ENCODE measurements around the gene RBFOX2. TPM values are rescaled to one million over a fixed set of nuclear protein-coding genes. Genes with fewer than 3 reads are reported as not detected.

The RBFOX2 gene
- total and polyA plus RNA-seq, 2 of the 13 experiments (the other 11 are each of a cell fraction or from before 2014, with no cell fraction given): 37.3 to 40.4 TPM

GRCh38 chr22:36028646-36029405, at the start of gene RBFOX2 (continued):
- TF ChIP-seq HOXA5 (CRISPR knock-in tag; IDR thresholded peaks at IDR 0.05): no peak
- TF ChIP-seq RFX5 (IDR thresholded peaks at IDR 0.05; ENCODE audit: low read depth, low read length): no peak
- no peak for TF ChIP-seq ZNF839 (CRISPR knock-in tag; IDR thresholded peaks at IDR 0.05; ENCODE audit: borderline replicate concordance)
- no peak for TF ChIP-seq SMAD3 (CRISPR knock-in tag; IDR thresholded peaks at IDR 0.05)
- TF ChIP-seq THAP8 (CRISPR knock-in tag; IDR thresholded peaks at IDR 0.05; ENCODE audit: borderline replicate concordance): no peak
- no peak for TF ChIP-seq NBN (conservative IDR thresholded peaks at IDR 0.05)
- TF ChIP-seq ZNF263 (CRISPR knock-in tag; IDR thresholded peaks at IDR 0.05): no peak
- TF ChIP-seq, protein P1, sequence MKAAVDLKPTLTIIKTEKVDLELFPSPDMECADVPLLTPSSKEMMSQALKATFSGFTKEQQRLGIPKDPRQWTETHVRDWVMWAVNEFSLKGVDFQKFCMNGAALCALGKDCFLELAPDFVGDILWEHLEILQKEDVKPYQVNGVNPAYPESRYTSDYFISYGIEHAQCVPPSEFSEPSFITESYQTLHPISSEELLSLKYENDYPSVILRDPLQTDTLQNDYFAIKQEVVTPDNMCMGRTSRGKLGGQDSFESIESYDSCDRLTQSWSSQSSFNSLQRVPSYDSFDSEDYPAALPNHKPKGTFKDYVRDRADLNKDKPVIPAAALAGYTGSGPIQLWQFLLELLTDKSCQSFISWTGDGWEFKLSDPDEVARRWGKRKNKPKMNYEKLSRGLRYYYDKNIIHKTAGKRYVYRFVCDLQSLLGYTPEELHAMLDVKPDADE (CRISPR knock-in tag; IDR thresholded peaks at IDR 0.05): no peak
- TF ChIP-seq SMYD3 (CRISPR knock-in tag; IDR thresholded peaks at IDR 0.05): no peak
- TF ChIP-seq ZNF614 (CRISPR knock-in tag; IDR thresholded peaks at IDR 0.05; ENCODE audit: borderline replicate concordance): 0 out of 2 replicates have a peak, but pooled peaks have one; percentile 13
- no peak for TF ChIP-seq ZNF484 (CRISPR knock-in tag; IDR thresholded peaks at IDR 0.05; ENCODE audit: borderline replicate concordance, low read depth)
- no peak for TF ChIP-seq ZNF678 (CRISPR knock-in tag; IDR thresholded peaks at IDR 0.05)
- TF ChIP-seq, protein P2, sequence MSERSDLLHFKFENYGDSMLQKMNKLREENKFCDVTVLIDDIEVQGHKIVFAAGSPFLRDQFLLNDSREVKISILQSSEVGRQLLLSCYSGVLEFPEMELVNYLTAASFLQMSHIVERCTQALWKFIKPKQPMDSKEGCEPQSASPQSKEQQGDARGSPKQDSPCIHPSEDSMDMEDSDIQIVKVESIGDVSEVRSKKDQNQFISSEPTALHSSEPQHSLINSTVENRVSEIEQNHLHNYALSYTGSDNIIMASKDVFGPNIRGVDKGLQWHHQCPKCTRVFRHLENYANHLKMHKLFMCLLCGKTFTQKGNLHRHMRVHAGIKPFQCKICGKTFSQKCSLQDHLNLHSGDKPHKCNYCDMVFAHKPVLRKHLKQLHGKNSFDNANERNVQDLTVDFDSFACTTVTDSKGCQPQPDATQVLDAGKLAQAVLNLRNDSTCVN (CRISPR knock-in tag; IDR thresholded peaks at IDR 0.05; ENCODE audit: borderline replicate concordance): no peak
- TF ChIP-seq ZBTB38 (CRISPR knock-in tag; IDR thresholded peaks at IDR 0.05): no peak
- TF ChIP-seq PCBP1 (IDR thresholded peaks at IDR 0.05; ENCODE audit: borderline replicate concordance, low read depth, low read length): no peak
- TF ChIP-seq, protein P3, sequence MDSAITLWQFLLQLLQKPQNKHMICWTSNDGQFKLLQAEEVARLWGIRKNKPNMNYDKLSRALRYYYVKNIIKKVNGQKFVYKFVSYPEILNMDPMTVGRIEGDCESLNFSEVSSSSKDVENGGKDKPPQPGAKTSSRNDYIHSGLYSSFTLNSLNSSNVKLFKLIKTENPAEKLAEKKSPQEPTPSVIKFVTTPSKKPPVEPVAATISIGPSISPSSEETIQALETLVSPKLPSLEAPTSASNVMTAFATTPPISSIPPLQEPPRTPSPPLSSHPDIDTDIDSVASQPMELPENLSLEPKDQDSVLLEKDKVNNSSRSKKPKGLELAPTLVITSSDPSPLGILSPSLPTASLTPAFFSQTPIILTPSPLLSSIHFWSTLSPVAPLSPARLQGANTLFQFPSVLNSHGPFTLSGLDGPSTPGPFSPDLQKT (CRISPR knock-in tag; IDR thresholded peaks at IDR 0.05; ENCODE audit: borderline replicate concordance): no peak
